Measurements from ENCODE around the gene KCNAB2. TPM values are rescaled to one million over a fixed set of nuclear protein-coding genes. Genes with fewer than 3 reads are reported as not detected.

The KCNAB2 gene
- total RNA-seq, 1 donor = 4.0 TPM

- no peak for DNase-seq (ENCODE audit: low read depth)
- H3K4me3 ChIP-seq (ENCODE audit: low read depth, low read length) = no peak overlapping the region
- TF ChIP-seq CTCF (IDR thresholded peaks at IDR 0.05; ENCODE audit: insufficient read depth, low read length) = no peak
Measured at GRCh38 chr1:6097824-6098223, 52.1 kb downstream of the KCNAB2 start.

GRCh38 chr1:6098303-6099215, 52.9 kb downstream of the KCNAB2 start:
- DNase-seq (ENCODE audit: low read depth) = peak; percentile 65
- no peak overlapping the region for H3K4me3 ChIP-seq (ENCODE audit: low read depth, low read length)
- no peak for TF ChIP-seq CTCF (IDR thresholded peaks at IDR 0.05; ENCODE audit: insufficient read depth, low read length)

GRCh38 chr1:6099297-6099696, 53.6 kb downstream of the KCNAB2 start:
- TF ChIP-seq CTCF (IDR thresholded peaks at IDR 0.05; ENCODE audit: insufficient read depth, low read length) = no peak
- no peak overlapping the region for H3K4me3 ChIP-seq (ENCODE audit: low read depth, low read length)
- no peak for DNase-seq (ENCODE audit: low read depth)

- no peak overlapping the region for H3K4me3 ChIP-seq (ENCODE audit: low read depth, low read length)
- TF ChIP-seq CTCF (IDR thresholded peaks at IDR 0.05; ENCODE audit: insufficient read depth, low read length) = no peak
- DNase-seq (ENCODE audit: low read depth) = no peak
Measured at GRCh38 chr1:6099787-6100765, 54.4 kb downstream of the KCNAB2 start.

GRCh38 chr1:6100861-6101783, 55.4 kb downstream of the KCNAB2 start:
- no peak for DNase-seq (ENCODE audit: low read depth)
- TF ChIP-seq CTCF (IDR thresholded peaks at IDR 0.05; ENCODE audit: insufficient read depth, low read length) = no peak
- no peak overlapping the region for H3K4me3 ChIP-seq (ENCODE audit: low read depth, low read length)

All from fibroblast of the aortic adventitia (primary cell).